Measurements from ENCODE around the gene OR52M1. TPM values are rescaled to one million over a fixed set of nuclear protein-coding genes. Genes with fewer than 3 reads are reported as not detected.

OR52M1 gene, protein sequence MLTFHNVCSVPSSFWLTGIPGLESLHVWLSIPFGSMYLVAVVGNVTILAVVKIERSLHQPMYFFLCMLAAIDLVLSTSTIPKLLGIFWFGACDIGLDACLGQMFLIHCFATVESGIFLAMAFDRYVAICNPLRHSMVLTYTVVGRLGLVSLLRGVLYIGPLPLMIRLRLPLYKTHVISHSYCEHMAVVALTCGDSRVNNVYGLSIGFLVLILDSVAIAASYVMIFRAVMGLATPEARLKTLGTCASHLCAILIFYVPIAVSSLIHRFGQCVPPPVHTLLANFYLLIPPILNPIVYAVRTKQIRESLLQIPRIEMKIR
- polyA plus RNA-seq (2011; rRNA removed) (not detected in 2 replicates), polyA minus RNA-seq (2011; rRNA and poly(A)+ RNA removed) (not detected in 2 replicates)

DNA sequence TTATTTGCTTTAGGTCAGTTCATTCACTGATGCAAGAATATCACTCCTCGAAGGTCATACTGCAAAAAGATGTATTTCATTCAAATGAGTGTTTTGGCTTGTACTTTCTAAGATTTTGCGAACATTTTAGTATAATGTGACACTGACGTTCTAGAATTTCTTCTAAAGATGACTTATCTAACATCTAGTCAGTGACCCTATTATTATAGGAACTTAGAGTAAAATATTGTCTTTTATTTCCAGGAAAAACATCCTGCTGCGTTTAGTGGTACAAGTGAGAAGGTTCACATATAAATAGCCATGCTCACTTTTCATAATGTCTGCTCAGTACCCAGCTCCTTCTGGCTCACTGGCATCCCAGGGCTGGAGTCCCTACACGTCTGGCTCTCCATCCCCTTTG is at the start of gene OR52M1:
Gene OR52M1, plus strand, starts transcription at position 301 of the 400 bp plus-strand sequence. Its CDS starts 0 bp downstream, at position 301.
- no peak for DNase-seq (ENCODE audit: low read depth, low spot score)
- H3K27ac ChIP-seq (ENCODE audit: low read depth, low read length): no peak within 1 kb of the TSS
- ChIA-PET POLR2A (no interaction called here), CTCF (interaction anchor here (9.9 kb wide), 1 partner anchor 362 kb away, joined by 311 read pairs; no protein-coding TSS in a partner anchor)
- TF ChIP-seq, protein P1, sequence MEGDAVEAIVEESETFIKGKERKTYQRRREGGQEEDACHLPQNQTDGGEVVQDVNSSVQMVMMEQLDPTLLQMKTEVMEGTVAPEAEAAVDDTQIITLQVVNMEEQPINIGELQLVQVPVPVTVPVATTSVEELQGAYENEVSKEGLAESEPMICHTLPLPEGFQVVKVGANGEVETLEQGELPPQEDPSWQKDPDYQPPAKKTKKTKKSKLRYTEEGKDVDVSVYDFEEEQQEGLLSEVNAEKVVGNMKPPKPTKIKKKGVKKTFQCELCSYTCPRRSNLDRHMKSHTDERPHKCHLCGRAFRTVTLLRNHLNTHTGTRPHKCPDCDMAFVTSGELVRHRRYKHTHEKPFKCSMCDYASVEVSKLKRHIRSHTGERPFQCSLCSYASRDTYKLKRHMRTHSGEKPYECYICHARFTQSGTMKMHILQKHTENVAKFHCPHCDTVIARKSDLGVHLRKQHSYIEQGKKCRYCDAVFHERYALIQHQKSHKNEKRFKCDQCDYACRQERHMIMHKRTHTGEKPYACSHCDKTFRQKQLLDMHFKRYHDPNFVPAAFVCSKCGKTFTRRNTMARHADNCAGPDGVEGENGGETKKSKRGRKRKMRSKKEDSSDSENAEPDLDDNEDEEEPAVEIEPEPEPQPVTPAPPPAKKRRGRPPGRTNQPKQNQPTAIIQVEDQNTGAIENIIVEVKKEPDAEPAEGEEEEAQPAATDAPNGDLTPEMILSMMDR (IDR thresholded peaks at IDR 0.05; ENCODE audit: low read depth, low read length): no peak
- no peak within 1 kb of the TSS for H3K4me3 ChIP-seq (ENCODE audit: low read depth, low read length)
- no peaks in the 10 kb centered on the region for H3K27me3 ChIP-seq (ENCODE audit: control insufficient read depth, insufficient read depth, low read length)
- H3K9me3 ChIP-seq (ENCODE audit: control insufficient read depth, insufficient read depth, low read length): no peaks in the 10 kb centered on the region

DNA sequence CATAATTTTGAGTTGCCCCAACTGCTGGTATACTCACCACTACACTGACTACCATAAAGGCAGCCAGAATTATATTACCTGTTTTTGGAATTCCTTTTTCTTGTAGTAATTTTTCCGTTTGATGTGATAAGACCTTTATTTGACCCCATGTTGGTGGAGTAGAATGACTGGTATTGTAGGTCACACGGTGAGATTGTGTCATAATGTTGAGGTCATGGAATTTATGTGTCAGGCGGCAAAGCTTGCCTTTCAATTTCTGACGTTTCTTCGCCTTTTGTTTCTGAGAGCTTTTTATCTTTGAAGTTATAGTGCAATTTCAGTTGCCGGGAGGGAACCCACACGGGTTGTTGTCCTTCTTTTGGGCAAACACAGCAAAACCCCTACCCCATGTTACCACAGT is 49.5 kb upstream of the OR52M1 start:
- no peak overlapping the region for H3K4me3 ChIP-seq (ENCODE audit: low read depth, low read length)
- CTCF ChIA-PET: interaction anchor here (1.3 to 7.0 kb wide), 3 partner anchors 8 to 308 kb away, joined by 3 to 119 read pairs (median 4); no protein-coding TSS in a partner anchor

DNA sequence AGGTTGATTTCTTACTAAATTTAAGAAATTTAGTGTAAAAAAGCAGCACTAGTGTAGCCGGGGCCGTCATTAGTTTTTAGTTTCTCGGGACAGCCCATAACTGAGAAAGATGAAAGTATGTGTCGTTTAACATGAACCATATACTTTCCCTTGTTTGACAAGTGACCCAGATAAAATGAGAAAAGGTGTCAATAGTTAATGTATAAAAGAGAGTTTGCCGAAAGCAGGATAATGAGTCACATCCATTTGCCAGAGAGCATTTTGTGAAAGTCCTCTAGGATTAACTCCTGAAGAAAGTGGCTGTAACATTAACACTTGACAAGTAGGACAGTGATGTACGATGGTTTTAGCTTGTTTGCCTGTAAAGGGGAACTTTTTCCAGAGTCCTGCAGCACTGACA is 49.0 kb upstream of the OR52M1 start:
- TF ChIP-seq, protein P1 (IDR thresholded peaks at IDR 0.05; ENCODE audit: low read depth, low read length): no peak
- ChIA-PET CTCF (interaction anchor here (1.9 to 7.0 kb wide), 2 partner anchors 43 to 309 kb away, joined by 4 to 119 read pairs; no protein-coding TSS in a partner anchor), POLR2A (no interaction called here)
- Histone ChIP-seq H3K27me3 (ENCODE audit: control insufficient read depth, insufficient read depth, low read length) (peaks cover 24% of the 10 kb centered on the region), H3K4me3 (ENCODE audit: low read depth, low read length) (no peak overlapping the region), H3K27ac (ENCODE audit: low read depth, low read length) (no peak overlapping the region), H3K9me3 (ENCODE audit: control insufficient read depth, insufficient read depth, low read length) (no peaks in the 10 kb centered on the region)
- DNase-seq (ENCODE audit: low read depth, low spot score): no peak

More for the DNA sequence above, 49.5 kb upstream of the OR52M1 start:
- Histone ChIP-seq H3K27me3 (ENCODE audit: control insufficient read depth, insufficient read depth, low read length) (peaks cover 24% of the 10 kb centered on the region), H3K27ac (ENCODE audit: low read depth, low read length) (no peak overlapping the region), H3K9me3 (ENCODE audit: control insufficient read depth, insufficient read depth, low read length) (no peaks in the 10 kb centered on the region)
- POLR2A ChIA-PET: no interaction called here
- no peak for DNase-seq (ENCODE audit: low read depth, low spot score)
- TF ChIP-seq, protein P1 (IDR thresholded peaks at IDR 0.05; ENCODE audit: low read depth, low read length): no peak

DNA sequence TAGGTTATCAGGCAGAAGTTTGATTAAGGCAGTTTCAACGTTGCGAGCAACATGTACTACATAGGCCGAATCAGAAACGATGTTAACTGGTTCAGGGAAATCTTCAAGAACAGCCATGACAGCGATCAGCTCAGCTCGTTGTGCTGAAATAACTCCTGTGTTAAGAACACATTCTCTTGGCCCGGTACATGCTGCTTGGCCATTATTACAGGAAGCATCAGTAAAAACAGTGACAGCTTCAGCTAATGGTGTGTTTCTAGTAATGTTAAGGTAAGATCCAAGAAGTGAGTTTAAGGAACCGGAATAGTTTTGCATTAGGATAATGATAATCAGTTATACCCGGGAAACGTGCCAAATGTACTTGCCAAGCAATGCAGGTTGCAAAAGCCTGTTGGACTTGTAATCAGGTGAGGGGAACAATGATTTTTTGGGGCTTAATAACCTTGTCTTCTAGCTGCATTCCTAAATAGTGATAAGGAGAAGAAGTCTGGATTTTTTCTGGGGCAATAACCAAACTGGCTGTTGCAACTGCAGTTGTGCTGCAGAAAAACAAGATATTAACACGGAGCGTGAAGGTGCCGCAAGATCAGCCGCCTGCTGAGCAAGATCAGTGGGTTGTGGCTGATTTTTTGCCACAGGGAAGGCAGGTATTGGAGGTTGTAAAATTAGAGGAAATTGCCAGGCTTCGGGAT is 48.3 kb upstream of the OR52M1 start:
- ChIA-PET POLR2A (no interaction called here), CTCF (interaction anchor here (1.0 to 7.0 kb wide), 3 partner anchors 42 to 310 kb away, joined by 3 to 119 read pairs (median 4); no protein-coding TSS in a partner anchor)
- peaks cover 24% of the 10 kb centered on the region for H3K27me3 ChIP-seq (ENCODE audit: control insufficient read depth, insufficient read depth, low read length)
- no peak overlapping the region for H3K4me3 ChIP-seq (ENCODE audit: low read depth, low read length)
- TF ChIP-seq, protein P1 (IDR thresholded peaks at IDR 0.05; ENCODE audit: low read depth, low read length): no peak
- DNase-seq (ENCODE audit: low read depth, low spot score): no peak
- no peak overlapping the region for H3K27ac ChIP-seq (ENCODE audit: low read depth, low read length)
- no peaks in the 10 kb centered on the region for H3K9me3 ChIP-seq (ENCODE audit: control insufficient read depth, insufficient read depth, low read length)
